HepG2 (cell line): ENCODE measurements around the gene NAV2. TPM values are rescaled to one million over a fixed set of nuclear protein-coding genes. Genes with fewer than 3 reads are reported as not detected.

Experiments used
- ARID5B ChIP-seq: IDR thresholded peaks from 2 replicates; pipeline ENCODE4 v1.4.0; 2020; ENCODE audit warnings: mild to moderate bottlenecking, missing genetic modification reagents
- ATF5 ChIP-seq: sonication (generic); formaldehyde crosslinking; IDR thresholded peaks from 2 replicates; pipeline ENCODE4 v1.4.0; 2020; ENCODE audit warnings: mild to moderate bottlenecking, low read depth, missing genetic modification reagents
- ATF7-NPFF ChIP-seq: sonication (generic); formaldehyde crosslinking; IDR thresholded peaks from 2 replicates; pipeline ENCODE4 v1.8.1; 2023; ENCODE audit warnings: mild to moderate bottlenecking, low read depth, missing genetic modification reagents, moderate library complexity
- DRAP1 ChIP-seq: IDR thresholded peaks from 2 replicates; pipeline ENCODE4 v1.6.1; 2016; ENCODE audit warnings: missing genetic modification reagents, missing compliant biosample characterization
- HES4 ChIP-seq: sonication (generic); formaldehyde crosslinking; IDR thresholded peaks from 2 replicates; pipeline ENCODE4 v1.9.0; 2021; ENCODE audit warnings: mild to moderate bottlenecking, missing genetic modification reagents, borderline replicate concordance
- HMGXB4 ChIP-seq, 2 experiments: sonication (generic) in 1 of 2; formaldehyde crosslinking in 1 of 2; IDR thresholded peaks; 2 replicates each; pipeline versions ENCODE4 v1.4.0 to v1.6.1; 2018 to 2020; ENCODE audit warnings: missing genetic modification reagents in 2 of 2, borderline replicate concordance in 1 of 2, low read depth in 1 of 2, mild to moderate bottlenecking in 1 of 2, missing biosample characterization in 1 of 2
- KDM5B ChIP-seq: sonication (generic); formaldehyde crosslinking; IDR thresholded peaks from 2 replicates; pipeline ENCODE4 v1.4.0; 2020; ENCODE audit warnings: missing genetic modification reagents, mild to moderate bottlenecking, borderline replicate concordance
- ONECUT2 ChIP-seq: sonication (generic); formaldehyde crosslinking; IDR thresholded peaks from 2 replicates; pipeline ENCODE4 v1.4.0; 2020; ENCODE audit warnings: missing genetic modification reagents
- PBX3 ChIP-seq: sonication (generic); formaldehyde crosslinking; IDR thresholded peaks from 2 replicates; pipeline ENCODE4 v1.8.1; 2023; ENCODE audit warnings: missing genetic modification reagents, inconsistent platforms, borderline replicate concordance
- RAD51 ChIP-seq: fragments of 450-650 bp; IDR thresholded peaks from 2 replicates; pipeline ENCODE4 v1.6.1; 2016; ENCODE audit warnings: borderline replicate concordance
- RFXANK ChIP-seq: IDR thresholded peaks from 2 replicates; pipeline ENCODE4 v1.6.1; 2016
- SAP130 ChIP-seq: IDR thresholded peaks from 2 replicates; pipeline ENCODE4 v1.6.1; 2016; ENCODE audit warnings: low read depth
- SKI ChIP-seq: fragments of 450-650 bp; IDR thresholded peaks from one replicate; pipeline ENCODE4 v1.6.1; 2018; ENCODE audit warnings: mild to moderate bottlenecking; ENCODE audit not compliant: partially characterized antibody
- TBL1XR1 ChIP-seq: fragments of 150-350 bp; IDR thresholded peaks from 2 replicates; pipeline ENCODE4 v1.6.1; 2014; ENCODE audit warnings: borderline replicate concordance, low read length; ENCODE audit not compliant: partially characterized antibody
- YEATS4 ChIP-seq: sonication (generic); formaldehyde crosslinking; IDR thresholded peaks from 2 replicates; pipeline ENCODE4 v1.4.0; 2020; ENCODE audit warnings: missing genetic modification reagents, borderline replicate concordance
- ZKSCAN5 ChIP-seq: sonication (generic); formaldehyde crosslinking; IDR thresholded peaks from 2 replicates; pipeline ENCODE4 v1.5.1; 2020; ENCODE audit warnings: mild to moderate bottlenecking, missing genetic modification reagents
- ZNF430 ChIP-seq: sonication (generic); formaldehyde crosslinking; IDR thresholded peaks from 2 replicates; pipeline ENCODE4 v1.9.0; 2021; ENCODE audit warnings: mild to moderate bottlenecking, missing genetic modification reagents
- ZNF614 ChIP-seq: IDR thresholded peaks from 2 replicates; pipeline ENCODE4 v1.6.1; 2018; ENCODE audit warnings: missing biosample characterization, missing genetic modification reagents, inconsistent platforms, borderline replicate concordance
- polyA plus RNA-seq, 8 experiments: library from polyadenylated mRNA; depleted of rRNA in 3 of 8; stranded (reverse) in 7 of 8; unstranded in 1 of 8; fragments of >200 nt; fragmentation: Illumina TruSeq in 4 of 8; extraction: Trizol in 4 of 8; gene quantifications; 2 replicates each; pipeline versions ENCODE4 v1.2.1 to v1.2.3, GENCODE V29; 2011 to 2016; ENCODE audit warnings: low read depth in 4 of 8, missing spikeins in 1 of 8, mixed read lengths in 1 of 8; ENCODE audit not compliant: insufficient read depth in 1 of 8
- total RNA-seq, 5 experiments: library from RNA; depleted of rRNA; stranded (reverse); fragments of >200 nt; fragmentation: Illumina TruSeq; extraction: Trizol; gene quantifications; 2 replicates each; pipeline ENCODE4 v1.2.3, GENCODE V29; 2016; ENCODE audit warnings: low read depth in 1 of 5

The NAV2 gene
- total and polyA plus RNA-seq, 2 of the 13 experiments (the other 11 are each of a cell fraction or from before 2014, with no cell fraction given): 9.3 to 34.6 TPM

- peak; percentile 29; the same call in 1 of the 2 replicates for TF ChIP-seq ARID5B (CRISPR knock-in tag)
- TF ChIP-seq ZKSCAN5 (CRISPR knock-in tag): no peak
- peak; percentile 13 for TF ChIP-seq TBL1XR1
- TF ChIP-seq YEATS4: no peak
- peak; percentile 81; the same call in 1 of the 2 replicates for TF ChIP-seq ATF7-NPFF (CRISPR knock-in tag)
- peak in 1 of 2 experiments; percentile 37; a peak in 1 of 4 replicates for TF ChIP-seq HMGXB4 (CRISPR knock-in tag; IDR thresholded peaks at IDR 0.05; ENCODE audit: borderline replicate concordance in 1 of 2, low read depth in 1 of 2)
- no peak for TF ChIP-seq DRAP1
- no peak for TF ChIP-seq ONECUT2 (CRISPR knock-in tag)
- 0 out of 2 replicates have a peak, but pooled peaks have one; percentile 32 for TF ChIP-seq ZNF430 (CRISPR knock-in tag)
- TF ChIP-seq RFXANK (CRISPR knock-in tag): 0 out of 2 replicates have a peak, but pooled peaks have one; percentile 50
- no peak for TF ChIP-seq HES4
- peak; percentile 50; the same call in 1 of the 2 replicates for TF ChIP-seq KDM5B (CRISPR knock-in tag)
- no peak for TF ChIP-seq SKI
- TF ChIP-seq PBX3 (CRISPR knock-in tag): no peak
- TF ChIP-seq ATF5: no peak
- no peak for TF ChIP-seq RAD51
- no peak for TF ChIP-seq ZNF614 (CRISPR knock-in tag)
- TF ChIP-seq SAP130: peak; percentile 40
Measured at GRCh38 chr11:19712281-19713195, at the start of gene NAV2 (continued).
